Mucosa of gallbladder (tissue), 1 donor: ENCODE results near the gene TICAM1. TPM values are rescaled to one million over a fixed set of nuclear protein-coding genes. Genes with fewer than 3 reads are reported as not detected.
"Not testable (repeated sequence)": the region's sequence is repeated elsewhere in the genome, so short reads cannot be mapped to it uniquely, and the experiment has no call there.

Experiments
- DNase-seq: peaks from one replicate; pipeline ENCODE4 v3.0.0-alpha.2; 2020; ENCODE audit warnings: low spot score
- total RNA-seq: library from RNA; stranded (reverse); gene quantifications from one replicate; pipeline ENCODE4 v1.2.1, GENCODE V29; 2021
- donor health status: DM: no; HTN: no; CAD: no.

TICAM1 gene
- total RNA-seq, 1 donor from 2014 or later, result 26.8 TPM

DNA sequence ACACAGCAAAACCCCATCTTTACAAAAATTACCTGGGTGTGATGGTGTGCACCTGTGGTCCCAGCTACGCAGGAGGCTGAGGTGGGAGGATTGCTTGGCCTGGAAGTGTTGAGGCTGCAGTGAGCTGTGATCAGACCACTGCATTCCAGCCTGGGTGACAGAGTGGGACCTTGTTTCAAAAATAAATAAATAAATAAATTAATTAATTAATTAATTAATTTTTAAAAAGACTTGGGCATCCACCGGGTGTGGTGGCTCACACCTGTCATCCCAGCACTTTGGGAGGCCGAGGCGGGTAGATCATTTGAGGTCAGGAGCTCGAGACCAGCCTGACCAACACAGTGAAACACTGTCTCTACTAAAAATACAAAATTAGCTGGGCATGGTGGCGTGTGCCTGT, 26.4 kb downstream of the TICAM1 start:
- not testable (repeated sequence) for DNase-seq

DNA sequence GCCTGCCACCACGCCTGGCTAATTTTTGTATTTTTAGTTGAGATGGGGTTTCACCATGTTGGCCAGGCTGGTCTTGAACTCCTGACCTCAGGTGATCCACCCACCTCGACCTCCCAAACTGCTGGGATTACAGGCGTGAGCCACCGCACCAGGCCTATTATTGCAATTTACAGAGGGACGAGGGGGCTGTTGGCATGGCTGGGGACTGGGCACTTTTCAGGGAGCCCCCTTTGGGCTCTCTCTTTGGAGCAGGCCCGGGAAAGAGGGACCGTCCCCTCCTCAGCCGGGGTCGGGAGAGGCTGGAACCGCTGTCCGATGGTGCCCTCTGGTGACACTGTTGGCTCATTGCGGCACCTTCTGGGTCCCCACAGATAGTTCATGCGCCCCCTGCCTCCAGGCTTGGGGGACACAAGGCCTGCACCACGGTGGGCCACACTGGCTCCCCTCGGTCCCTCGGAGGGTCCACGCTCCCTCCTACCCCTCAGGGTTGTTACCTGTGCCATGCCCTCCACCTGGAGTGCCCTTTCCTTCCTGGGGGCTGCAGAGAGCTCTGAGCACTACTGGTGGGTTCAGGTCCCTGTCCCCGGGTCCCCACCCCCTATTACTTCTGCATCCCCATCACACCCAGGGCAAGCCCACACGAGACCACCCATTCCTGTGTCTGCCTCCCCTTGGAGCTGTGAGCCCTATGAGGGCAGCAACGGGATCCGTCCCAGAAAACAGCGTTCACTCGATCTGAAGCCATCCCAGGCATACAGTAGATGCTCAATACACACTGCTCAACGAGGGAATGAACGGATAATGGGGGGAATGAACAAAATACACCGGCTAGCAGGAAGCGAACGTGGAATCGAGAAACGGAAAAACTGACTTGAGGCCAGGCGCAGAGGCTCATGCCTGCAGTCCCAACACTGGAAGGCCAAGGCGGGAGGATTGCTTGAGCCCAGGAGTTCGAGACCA, 27.5 kb downstream of the TICAM1 start:
- no peak for DNase-seq

DNA sequence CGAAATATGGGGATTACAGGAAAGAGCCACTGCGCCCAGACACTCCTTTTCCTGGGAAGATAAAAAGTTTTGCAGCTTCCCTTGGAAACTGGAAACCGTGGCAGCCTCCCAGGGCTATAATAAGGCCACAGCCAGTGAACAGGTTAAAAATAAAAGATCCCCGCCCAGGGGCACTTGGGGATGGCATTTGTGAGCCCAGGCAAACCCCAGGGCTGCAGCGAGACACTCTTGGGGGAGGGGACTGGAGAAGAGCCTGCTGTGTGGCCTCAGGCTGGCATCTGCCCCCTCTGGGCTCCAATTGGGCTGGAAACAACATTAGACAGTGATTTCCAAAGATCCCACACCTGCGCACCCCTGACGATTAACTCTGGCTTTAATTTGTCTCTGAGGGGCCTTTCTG, 28.8 kb downstream of the TICAM1 start:
- no peak for DNase-seq

DNA sequence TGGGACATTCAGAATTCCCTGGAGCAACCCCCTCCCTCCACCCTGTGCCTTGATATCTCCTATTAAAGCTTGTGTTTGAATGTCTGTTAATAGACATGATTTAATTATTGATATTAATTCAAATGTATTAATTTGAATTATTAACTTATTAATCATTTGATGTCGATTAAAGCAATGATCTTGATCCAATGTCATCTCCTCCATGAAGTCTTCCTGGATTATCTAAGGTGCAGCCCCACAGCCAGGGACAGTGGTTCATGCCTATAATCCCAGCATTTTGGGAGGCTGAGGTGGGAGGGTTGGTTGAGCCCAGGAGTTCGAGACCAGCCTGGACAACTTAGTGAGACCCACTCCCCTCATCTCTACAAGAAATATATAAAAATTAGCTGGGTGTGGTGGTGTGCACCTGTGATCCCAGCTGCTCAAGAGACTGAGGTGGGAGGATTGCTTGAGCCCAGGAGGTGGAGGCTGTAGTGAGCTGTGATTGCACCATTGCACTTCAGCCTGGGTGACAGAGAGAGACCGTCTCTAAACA, 30.4 kb downstream of the TICAM1 start:
- DNase-seq, result no peak

- no peak for DNase-seq
Observed at GRCh38 chr19:4800591-4801081, 30.9 kb downstream of the TICAM1 start.

- no peak for DNase-seq
Observed at GRCh38 chr19:4795400-4795799, 36.1 kb downstream of the TICAM1 start.

DNA sequence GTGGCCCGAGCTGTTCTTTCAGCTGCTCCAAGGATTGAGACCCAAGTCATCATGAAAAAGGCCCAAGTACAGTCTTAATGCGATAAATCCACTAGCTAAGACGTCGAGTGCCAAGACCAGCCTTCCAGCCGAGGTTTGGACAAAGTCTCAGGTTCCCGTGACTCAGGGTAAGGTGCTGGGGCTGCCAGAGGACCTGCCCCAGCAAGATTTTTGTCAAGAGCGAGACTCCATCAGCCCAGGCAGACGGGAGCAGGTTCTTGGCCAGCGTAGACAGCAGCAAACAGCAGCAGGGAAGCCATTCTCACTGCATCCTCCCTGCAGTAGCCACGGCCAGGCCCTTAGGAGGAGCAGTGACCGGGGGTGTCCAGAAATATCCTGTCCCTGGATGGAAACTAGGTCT, 36.5 kb downstream of the TICAM1 start:
- no peak for DNase-seq

- not testable (repeated sequence) for DNase-seq
Observed at GRCh38 chr19:4793278-4793677, 38.2 kb downstream of the TICAM1 start.

DNA sequence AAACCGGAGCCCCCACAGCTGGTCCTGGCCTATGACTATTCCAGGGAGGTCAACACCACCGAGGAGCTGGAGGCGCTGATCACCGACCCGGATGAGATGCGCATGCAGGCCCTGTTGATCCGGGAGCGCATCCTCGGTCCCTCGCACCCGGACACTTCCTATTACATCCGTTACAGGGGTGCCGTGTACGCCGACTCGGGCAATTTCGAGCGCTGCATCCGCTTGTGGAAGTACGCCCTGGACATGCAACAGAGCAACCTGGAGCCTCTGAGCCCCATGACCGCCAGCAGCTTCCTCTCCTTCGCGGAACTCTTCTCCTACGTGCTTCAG, 38.7 kb downstream of the TICAM1 start:
- not testable (repeated sequence) for DNase-seq

DNA sequence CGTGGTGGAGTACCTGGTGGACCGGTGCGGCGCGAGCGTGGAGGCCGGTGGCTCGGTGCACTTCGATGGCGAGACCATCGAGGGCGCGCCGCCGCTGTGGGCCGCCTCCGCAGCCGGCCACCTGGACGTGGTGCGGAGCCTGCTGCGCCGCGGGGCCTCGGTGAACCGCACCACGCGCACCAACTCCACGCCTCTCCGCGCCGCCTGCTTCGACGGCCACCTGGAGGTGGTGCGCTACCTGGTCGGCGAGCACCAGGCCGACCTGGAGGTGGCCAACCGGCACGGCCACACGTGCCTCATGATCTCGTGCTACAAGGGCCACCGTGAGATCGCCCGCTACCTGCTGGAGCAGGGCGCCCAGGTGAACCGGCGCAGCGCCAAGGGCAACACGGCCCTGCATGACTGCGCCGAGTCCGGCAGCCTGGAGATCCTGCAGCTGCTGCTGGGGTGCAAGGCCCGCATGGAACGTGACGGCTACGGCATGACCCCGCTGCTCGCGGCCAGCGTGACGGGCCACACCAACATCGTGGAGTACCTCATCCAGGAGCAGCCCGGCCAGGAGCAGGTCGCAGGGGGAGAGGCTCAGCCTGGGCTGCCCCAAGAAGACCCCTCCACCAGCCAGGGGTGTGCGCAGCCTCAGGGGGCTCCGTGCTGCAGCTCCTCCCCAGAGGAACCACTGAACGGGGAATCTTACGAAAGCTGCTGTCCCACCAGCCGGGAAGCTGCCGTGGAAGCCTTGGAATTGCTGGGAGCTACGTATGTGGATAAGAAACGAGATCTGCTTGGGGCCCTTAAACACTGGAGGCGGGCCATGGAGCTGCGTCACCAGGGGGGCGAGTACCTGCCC, 39.3 kb downstream of the TICAM1 start:
- DNase-seq, result not testable (repeated sequence)

GRCh38 chr19:4791183-4792018, 40.1 kb downstream of the TICAM1 start, which contains the start of gene FEM1A:
Gene FEM1A, plus strand, starts transcription at chr19:4791734. Its CDS starts 121 bp downstream, at chr19:4791855.
- peak; percentile 100 for DNase-seq

GRCh38 chr19:4786412-4787016, 45.0 kb downstream of the TICAM1 start:
- DNase-seq, result not testable (repeated sequence)

DNA sequence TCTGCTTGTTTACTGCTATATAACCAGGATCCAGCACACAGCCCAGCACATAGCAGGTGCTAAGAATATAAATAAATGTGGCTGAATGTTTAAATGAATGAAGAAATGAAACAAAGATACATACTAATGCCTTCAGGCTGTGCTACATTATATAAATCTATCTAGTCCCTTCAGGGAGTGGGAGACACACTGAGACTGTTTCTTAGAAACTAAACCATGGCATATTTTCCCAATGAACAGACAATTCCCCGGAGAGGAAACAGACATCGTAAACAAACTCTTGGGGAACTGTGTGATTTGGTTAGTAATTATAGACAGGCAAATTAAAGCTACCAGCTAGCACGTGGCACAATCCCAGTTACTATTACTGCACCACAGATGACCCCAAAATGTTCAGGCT, 49.7 kb downstream of the TICAM1 start:
- DNase-seq, result no peak

DNA sequence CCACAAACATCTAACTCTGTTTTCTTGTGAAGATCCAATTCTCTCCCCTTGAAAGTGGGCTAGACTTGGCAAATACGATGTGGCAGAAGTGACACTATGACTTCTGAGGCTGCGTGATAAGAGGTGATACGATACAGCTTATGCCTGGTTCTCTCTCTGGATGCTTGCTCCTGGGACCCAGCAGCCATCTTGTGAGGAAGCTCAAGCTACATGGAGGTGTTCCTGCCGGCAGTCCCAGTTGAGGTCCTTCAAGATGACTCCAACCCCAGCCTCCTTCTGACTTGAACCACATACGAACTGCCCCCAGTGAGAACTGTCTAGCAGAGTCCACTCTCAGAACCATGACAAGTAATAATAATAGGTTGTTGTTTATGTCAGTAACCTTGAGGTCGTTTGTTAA, 50.7 kb downstream of the TICAM1 start:
- no peak for DNase-seq

DNA sequence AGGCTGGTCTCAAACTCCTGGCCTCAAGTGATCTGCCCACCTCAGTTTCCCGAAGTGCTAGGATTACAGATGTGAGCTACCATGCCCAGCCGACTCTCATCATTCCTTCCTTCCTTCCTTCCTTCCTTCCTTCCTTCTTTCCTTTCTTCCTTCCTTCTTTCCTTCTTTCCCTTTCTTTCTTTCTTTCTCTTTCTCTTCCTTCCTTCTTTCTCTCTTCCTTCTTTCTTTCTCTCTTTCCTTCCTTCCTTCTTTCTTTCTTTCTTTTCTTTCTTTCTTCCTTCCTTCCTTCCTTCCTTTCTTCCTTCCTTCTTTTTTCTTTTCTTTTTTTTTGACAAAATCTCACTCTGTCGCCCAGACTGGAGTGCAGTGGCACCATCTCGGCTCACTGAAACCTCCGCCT, 53.4 kb downstream of the TICAM1 start:
- DNase-seq, result not testable (repeated sequence)

DNA sequence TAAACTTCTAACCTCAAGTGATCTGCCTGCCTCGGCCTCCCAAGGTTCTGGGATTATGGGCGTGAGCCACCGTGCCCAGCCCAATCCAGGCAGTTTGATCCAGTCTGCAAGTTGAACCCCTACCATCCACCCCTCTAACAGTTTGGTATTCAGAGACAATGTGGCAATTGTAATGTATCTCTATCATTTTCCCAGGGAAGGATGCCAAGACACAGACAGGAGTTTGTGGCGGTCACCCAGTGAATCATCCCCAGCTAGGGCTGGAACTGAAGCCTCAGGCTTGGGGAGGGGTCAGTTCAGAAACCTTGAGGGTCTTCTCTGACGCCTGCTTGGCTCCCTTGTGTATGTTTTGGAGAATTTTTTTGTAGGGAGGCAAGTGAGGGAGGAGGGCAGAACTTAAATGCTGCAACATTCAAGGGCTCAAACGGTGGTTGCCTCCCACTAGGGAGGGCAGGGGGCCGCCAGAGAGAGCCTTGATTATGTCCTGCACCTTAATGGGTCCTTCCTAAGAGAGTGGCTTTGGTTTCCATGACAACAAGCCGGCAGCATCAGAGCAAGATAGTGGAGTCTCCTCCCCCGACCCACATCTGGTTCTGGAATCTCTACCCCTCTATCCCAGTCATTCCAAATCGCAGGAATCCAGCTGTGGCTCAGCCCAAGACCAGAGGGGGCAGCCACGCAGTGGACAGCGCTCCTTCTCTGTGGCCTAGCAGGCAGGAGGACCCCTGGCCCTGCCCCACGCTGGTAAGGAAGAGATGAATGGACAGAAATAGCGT, 54.9 kb downstream of the TICAM1 start:
- no peak for DNase-seq

- no peak for DNase-seq
Observed at GRCh38 chr19:4775627-4776152, 55.8 kb downstream of the TICAM1 start.

- DNase-seq, result no peak
Observed at GRCh38 chr19:4774136-4774535, 57.4 kb downstream of the TICAM1 start.

- DNase-seq, result no peak
Observed at GRCh38 chr19:4773047-4773640, 58.4 kb downstream of the TICAM1 start.
